ENCODE data around the gene MRTFA. TPM values are rescaled to one million over a fixed set of nuclear protein-coding genes. Genes with fewer than 3 reads are reported as not detected.

Gene MRTFA
- total RNA-seq, 6 experiments from 2014 or later, result 9.3 to 20.6 (median 16.3) TPM

DNA sequence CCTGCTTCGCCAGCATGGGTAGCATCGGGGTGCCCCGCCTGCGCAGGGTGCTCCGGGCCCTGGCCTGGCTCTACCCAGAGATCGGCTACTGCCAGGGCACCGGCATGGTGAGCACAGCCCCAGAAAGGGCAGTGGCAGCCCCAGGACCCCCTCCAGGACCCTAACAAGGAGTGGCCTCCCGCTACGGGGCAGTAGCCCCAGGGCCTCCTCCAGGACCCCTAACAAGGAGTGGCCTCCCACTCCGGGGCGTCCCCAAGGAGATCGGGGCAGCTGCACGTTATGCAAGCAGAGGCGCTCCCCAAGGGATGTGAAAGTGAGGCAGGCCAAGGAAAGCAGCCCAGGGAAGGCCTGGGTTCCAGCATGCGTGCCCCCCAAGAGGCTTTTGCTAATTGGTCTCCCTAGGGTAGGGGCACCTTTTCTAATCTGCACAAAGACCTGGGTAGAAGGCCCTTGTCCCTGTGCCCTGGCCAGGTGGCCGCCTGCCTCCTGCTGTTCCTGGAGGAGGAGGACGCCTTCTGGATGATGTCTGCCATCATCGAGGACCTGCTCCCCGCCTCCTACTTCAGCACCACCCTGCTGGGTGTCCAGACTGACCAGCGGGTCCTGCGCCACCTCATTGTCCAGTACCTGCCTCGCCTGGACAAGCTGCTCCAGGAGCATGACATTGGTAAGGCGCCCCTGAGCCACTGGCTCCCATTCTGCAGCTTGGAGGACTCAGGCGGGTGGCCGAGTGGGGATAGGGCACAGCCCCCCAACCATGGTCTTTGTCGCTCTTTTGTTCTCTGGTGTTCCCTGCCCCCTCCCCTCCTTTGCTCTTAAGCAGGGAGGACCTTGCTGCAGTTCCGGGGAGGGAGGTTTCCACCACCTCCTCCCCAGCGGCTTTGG lies 231.1 kb downstream of the MRTFA start:
- intact Hi-C loops (cut with DNase I), result no loop called here
- TF ChIP-seq, protein P1, sequence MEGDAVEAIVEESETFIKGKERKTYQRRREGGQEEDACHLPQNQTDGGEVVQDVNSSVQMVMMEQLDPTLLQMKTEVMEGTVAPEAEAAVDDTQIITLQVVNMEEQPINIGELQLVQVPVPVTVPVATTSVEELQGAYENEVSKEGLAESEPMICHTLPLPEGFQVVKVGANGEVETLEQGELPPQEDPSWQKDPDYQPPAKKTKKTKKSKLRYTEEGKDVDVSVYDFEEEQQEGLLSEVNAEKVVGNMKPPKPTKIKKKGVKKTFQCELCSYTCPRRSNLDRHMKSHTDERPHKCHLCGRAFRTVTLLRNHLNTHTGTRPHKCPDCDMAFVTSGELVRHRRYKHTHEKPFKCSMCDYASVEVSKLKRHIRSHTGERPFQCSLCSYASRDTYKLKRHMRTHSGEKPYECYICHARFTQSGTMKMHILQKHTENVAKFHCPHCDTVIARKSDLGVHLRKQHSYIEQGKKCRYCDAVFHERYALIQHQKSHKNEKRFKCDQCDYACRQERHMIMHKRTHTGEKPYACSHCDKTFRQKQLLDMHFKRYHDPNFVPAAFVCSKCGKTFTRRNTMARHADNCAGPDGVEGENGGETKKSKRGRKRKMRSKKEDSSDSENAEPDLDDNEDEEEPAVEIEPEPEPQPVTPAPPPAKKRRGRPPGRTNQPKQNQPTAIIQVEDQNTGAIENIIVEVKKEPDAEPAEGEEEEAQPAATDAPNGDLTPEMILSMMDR (IDR thresholded peaks at IDR 0.05), result no peak
- no peak for TF ChIP-seq POLR2A (IDR thresholded peaks at IDR 0.05)
- Histone ChIP-seq H3K9me3 (no peaks in the 10 kb centered on the region), H3K36me3 (peaks cover 3 to 61% (median 11%) of the 10 kb centered on the region in 4 donors), H3K27ac (no peak overlapping the region), H3K27me3 (no peaks in the 10 kb centered on the region), H3K4me1 (peaks cover 0 to 3% (median 0%) of the 10 kb centered on the region in 4 donors), H3K4me3 (no peak overlapping the region)
- DNase-seq (peak in 1 of 3 donors; percentile 41), ATAC-seq (no peak)
- WGBS (ENCODE audit: insufficient coverage, low coverage, low lambda C conversion rate, missing lambda C conversion rate), result no CpG with 5 or more reads among the region's 28 CpGs

- Histone ChIP-seq H3K4me3 (no peak overlapping the region), H3K27me3 (no peaks in the 10 kb centered on the region), H3K4me1 (no peaks in the 10 kb centered on the region), H3K36me3 (peaks cover 3 to 56% (median 8%) of the 10 kb centered on the region in 4 donors), H3K27ac (no peak overlapping the region), H3K9me3 (no peaks in the 10 kb centered on the region)
- DNase-seq (peak in 1 of 3 donors; percentile 23), ATAC-seq (no peak)
- intact Hi-C loops (cut with DNase I), result no loop called here
- TF ChIP-seq, protein P1 (IDR thresholded peaks at IDR 0.05), result no peak
- TF ChIP-seq POLR2A (IDR thresholded peaks at IDR 0.05), result no peak
- 88% methylated on average over 6 of the region's 25 CpGs for WGBS (ENCODE audit: insufficient coverage, low coverage, low lambda C conversion rate, missing lambda C conversion rate)
Observed at GRCh38 chr22:40404251-40405177, 232.0 kb downstream of the MRTFA start.

DNA sequence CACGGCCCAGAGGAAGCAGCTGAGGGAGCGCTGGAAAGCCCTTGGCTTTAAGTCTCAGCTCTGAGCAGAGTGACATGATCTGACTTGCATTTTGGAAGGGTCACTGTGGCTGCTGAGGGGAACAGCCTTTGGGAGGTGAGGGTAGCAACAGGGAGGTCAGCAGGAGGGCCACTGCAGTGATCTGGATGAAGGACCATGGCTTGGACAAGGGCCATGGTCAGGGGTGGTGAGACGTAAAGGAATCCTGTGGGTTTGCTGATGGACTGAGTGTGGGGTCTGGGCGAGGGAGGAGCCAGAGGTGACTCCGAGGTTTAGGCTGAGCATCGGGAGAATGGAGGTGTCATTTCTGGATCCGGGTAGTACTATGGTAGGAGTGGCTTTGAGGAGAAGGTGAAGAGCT lies 232.9 kb downstream of the MRTFA start:
- peak in 1 of 3 donors; percentile 32 for DNase-seq
- peaks cover 3 to 49% (median 8%) of the 10 kb centered on the region in 4 donors for H3K36me3 ChIP-seq

DNA sequence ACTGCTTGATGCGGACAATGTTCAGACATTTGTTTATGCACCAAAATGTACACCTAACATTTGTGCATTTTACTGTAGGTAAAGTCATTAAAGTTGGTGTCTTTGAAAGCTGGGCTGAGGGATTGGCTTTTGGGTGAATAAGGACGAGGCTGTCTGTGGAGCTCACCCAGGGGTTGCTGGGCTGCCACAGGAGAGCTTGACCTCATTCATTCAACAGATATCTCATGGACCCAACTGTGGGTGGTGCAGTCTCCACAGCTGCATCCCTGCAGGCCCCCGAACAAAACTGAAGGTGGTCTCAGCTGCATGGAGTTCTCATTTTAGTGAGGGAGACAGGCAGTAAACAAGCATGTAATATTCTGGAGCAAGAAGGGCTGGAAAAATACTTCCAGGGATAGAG lies 233.4 kb downstream of the MRTFA start:
- DNase-seq, result peak in 1 of 3 donors; percentile 22
- H3K4me3 ChIP-seq, result no peak overlapping the region
- WGBS (ENCODE audit: insufficient coverage, low coverage, low lambda C conversion rate, missing lambda C conversion rate), result 96% methylated on average over 3 of the region's 3 CpGs
- H3K27ac ChIP-seq, result no peak overlapping the region
- no peak for ATAC-seq
- peaks cover 3 to 49% (median 8%) of the 10 kb centered on the region in 4 donors for H3K36me3 ChIP-seq
- H3K9me3 ChIP-seq, result no peaks in the 10 kb centered on the region
- no peaks in the 10 kb centered on the region for H3K27me3 ChIP-seq
- no peak for TF ChIP-seq POLR2A (IDR thresholded peaks at IDR 0.05)
- TF ChIP-seq, protein P1 (IDR thresholded peaks at IDR 0.05), result no peak
- intact Hi-C loops (cut with DNase I), result no loop called here
- no peaks in the 10 kb centered on the region for H3K4me1 ChIP-seq

More for the DNA sequence above, 232.9 kb downstream of the MRTFA start:
- Histone ChIP-seq H3K27ac (no peak overlapping the region), H3K4me3 (no peak overlapping the region), H3K9me3 (no peaks in the 10 kb centered on the region), H3K27me3 (no peaks in the 10 kb centered on the region), H3K4me1 (no peaks in the 10 kb centered on the region)
- TF ChIP-seq POLR2A (IDR thresholded peaks at IDR 0.05), result no peak
- TF ChIP-seq, protein P1 (IDR thresholded peaks at IDR 0.05), result no peak
- ATAC-seq, result no peak
- 95% methylated on average over 6 of the region's 7 CpGs for WGBS (ENCODE audit: insufficient coverage, low coverage, low lambda C conversion rate, missing lambda C conversion rate)
- intact Hi-C loops (cut with DNase I), result no loop called here

Measured in right lobe of liver (tissue), 6 donors.